ENCODE results near the gene IL10. TPM values are rescaled to one million over a fixed set of nuclear protein-coding genes. Genes with fewer than 3 reads are reported as not detected.

Gene IL10
- polyA plus RNA-seq, 1 of the 3 experiments (the other 2 are of a cell fraction): not detected

DNA sequence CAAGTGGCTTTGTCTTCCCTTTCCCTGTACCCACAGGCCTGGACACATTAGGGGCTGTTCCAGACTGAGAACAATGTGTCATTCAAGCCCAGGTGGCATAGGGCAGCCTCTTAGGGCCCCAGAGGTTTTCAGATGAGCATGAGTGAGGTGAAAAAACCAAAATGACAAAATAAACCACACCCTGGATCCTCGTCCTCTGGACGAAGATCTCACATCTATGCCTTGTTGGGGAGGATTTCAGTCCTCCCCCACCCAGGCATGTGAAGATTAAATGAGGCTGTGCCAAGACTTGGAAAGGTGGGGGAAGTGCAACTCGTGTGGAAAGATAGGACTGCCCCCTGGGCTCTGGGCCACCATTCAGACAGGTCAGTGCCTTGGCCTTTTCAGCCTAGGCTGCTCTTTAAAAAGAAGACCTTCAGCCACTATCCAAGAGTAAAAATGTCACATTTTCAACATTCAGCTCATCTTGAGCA lies 34.5 kb downstream of the IL10 start:
- H3K79me2 ChIP-seq (ENCODE audit: insufficient read depth): no peaks in the 10 kb centered on the region
- CTCF ChIA-PET: interaction anchor here (0.9 to 16.7 kb wide), 6 partner anchors 11 to 244 kb away, joined by 3 to 380 read pairs (median 5); no protein-coding TSS in a partner anchor
- no peak for DNase-seq

DNA sequence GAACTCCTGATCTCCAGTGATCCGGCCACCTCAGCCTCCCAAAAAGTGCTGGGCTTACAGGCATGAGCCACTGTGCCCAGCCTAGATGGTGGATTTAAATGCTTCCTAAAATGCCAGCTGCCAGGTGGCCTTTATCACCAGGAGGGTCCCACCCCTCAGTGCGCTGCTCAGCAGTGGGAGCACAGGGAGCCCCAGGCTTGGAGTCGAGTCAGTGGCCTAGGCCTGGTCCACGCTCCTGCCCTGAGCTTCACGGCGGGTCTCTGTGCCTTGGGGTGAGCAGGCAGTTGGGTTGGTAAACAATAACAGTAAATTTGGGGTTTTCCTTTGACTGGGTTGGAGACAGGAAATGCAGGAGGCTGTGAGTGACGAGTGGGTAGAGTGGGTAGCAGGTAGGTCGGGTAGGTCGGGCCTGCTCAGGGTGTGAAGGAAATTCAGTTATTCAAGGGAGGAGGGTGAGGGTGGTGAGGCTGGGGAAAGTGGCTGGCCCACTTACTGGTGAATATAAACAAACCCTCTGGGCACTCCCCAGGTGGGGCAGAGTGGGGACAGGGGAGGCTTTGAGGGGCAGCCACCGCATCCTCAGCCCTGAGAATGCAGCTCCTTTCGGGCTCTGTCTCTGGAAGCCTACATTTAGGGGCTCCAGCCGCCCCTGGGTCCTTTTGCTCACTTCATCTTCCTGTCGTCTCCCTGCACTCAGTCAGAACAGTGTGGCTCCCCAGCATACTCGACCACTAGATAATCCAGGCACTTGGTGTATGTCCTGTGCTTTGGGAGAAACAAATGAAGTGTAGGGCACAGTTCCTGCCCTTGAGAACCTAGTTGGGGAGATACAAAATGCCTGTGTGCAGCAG lies 35.2 kb downstream of the IL10 start:
- Histone ChIP-seq H3K9ac (no peak overlapping the region), H4K20me1 (ENCODE audit: insufficient read depth) (peaks cover 5% of the 10 kb centered on the region; the same call in 1 of the 2 replicates), H3F3A (replicated peaks; ENCODE audit: insufficient read depth) (no peaks in the 10 kb centered on the region), H3K4me2 (no peak overlapping the region), H3K27me3 (ENCODE audit: insufficient read depth) (no peaks in the 10 kb centered on the region), H3K4me3 (ENCODE audit: low read depth in 2 of 2, low read length in 1 of 2) (no peak overlapping the region), H3K4me1 (ENCODE audit: control insufficient read depth in 1 of 2, insufficient read depth in 2 of 2, low read depth in 1 of 2, low read length in 1 of 2) (peaks cover 0 to 2% of the 10 kb centered on the region in 2 experiments; a peak in 1 of 4 replicates), H3K79me2 (ENCODE audit: insufficient read depth) (no peaks in the 10 kb centered on the region), H3K9me3 (no peaks in the 10 kb centered on the region), H2AFZ (ENCODE audit: low read depth) (no peak overlapping the region), H3K27ac (ENCODE audit: low read depth in 2 of 2, low read length in 1 of 2) (no peak overlapping the region), H3K9me2 (no peaks in the 10 kb centered on the region), H3K36me3 (replicated peaks in 1 of 2; ENCODE audit: control insufficient read depth in 1 of 2, insufficient read depth in 2 of 2, low read length in 1 of 2) (peaks cover 11 to 21% of the 10 kb centered on the region in 2 experiments)
- CTCF ChIA-PET: interaction anchor here (1.1 to 16.7 kb wide), 6 partner anchors 10 to 178 kb away, joined by 3 to 380 read pairs (median 23); no protein-coding TSS in a partner anchor
- 97% methylated on average over 14 of the region's 14 CpGs for WGBS (ENCODE audit: low lambda C conversion rate)
- TF ChIP-seq EP300 (IDR thresholded peaks at IDR 0.05; ENCODE audit: borderline replicate concordance in 1 of 2, low read depth in 1 of 2, low read length in 1 of 2) (no peak), CHD2 (IDR thresholded peaks at IDR 0.05; ENCODE audit: low read length, partially characterized antibody) (no peak), SIN3A (IDR thresholded peaks at IDR 0.05; ENCODE audit: borderline replicate concordance, low read depth, low read length) (no peak), FOSL2 (IDR thresholded peaks at IDR 0.05; ENCODE audit: borderline replicate concordance, low read depth) (no peak), YY1 (IDR thresholded peaks at IDR 0.05; ENCODE audit: low read depth) (no peak), MXI1 (IDR thresholded peaks at IDR 0.05; ENCODE audit: low read depth, low read length) (no peak), FOXJ3 (CRISPR knock-in tag; IDR thresholded peaks at IDR 0.05) (no peak), GATA2 (CRISPR knock-in tag; IDR thresholded peaks at IDR 0.05) (no peak), FOXM1 (IDR thresholded peaks at IDR 0.05; ENCODE audit: low read depth) (no peak), GABPA (IDR thresholded peaks at IDR 0.05; ENCODE audit: low read depth) (no peak), NRF1 (IDR thresholded peaks at IDR 0.05; ENCODE audit: low read depth, low read length) (no peak), RFX5 (IDR thresholded peaks at IDR 0.05; ENCODE audit: low read length) (no peak)
- TF ChIP-seq, protein P1, sequence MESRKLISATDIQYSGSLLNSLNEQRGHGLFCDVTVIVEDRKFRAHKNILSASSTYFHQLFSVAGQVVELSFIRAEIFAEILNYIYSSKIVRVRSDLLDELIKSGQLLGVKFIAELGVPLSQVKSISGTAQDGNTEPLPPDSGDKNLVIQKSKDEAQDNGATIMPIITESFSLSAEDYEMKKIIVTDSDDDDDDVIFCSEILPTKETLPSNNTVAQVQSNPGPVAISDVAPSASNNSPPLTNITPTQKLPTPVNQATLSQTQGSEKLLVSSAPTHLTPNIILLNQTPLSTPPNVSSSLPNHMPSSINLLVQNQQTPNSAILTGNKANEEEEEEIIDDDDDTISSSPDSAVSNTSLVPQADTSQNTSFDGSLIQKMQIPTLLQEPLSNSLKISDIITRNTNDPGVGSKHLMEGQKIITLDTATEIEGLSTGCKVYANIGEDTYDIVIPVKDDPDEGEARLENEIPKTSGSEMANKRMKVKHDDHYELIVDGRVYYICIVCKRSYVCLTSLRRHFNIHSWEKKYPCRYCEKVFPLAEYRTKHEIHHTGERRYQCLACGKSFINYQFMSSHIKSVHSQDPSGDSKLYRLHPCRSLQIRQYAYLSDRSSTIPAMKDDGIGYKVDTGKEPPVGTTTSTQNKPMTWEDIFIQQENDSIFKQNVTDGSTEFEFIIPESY (IDR thresholded peaks at IDR 0.05; ENCODE audit: borderline replicate concordance, low read depth): no peak
- TF ChIP-seq, protein P2, sequence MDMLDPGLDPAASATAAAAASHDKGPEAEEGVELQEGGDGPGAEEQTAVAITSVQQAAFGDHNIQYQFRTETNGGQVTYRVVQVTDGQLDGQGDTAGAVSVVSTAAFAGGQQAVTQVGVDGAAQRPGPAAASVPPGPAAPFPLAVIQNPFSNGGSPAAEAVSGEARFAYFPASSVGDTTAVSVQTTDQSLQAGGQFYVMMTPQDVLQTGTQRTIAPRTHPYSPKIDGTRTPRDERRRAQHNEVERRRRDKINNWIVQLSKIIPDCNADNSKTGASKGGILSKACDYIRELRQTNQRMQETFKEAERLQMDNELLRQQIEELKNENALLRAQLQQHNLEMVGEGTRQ (IDR thresholded peaks at IDR 0.05; ENCODE audit: borderline replicate concordance, low read depth, low read length): no peak
- TF ChIP-seq, protein P3, sequence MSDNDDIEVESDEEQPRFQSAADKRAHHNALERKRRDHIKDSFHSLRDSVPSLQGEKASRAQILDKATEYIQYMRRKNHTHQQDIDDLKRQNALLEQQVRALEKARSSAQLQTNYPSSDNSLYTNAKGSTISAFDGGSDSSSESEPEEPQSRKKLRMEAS (IDR thresholded peaks at IDR 0.05; ENCODE audit: low read depth): no peak
- TF ChIP-seq, protein P4, sequence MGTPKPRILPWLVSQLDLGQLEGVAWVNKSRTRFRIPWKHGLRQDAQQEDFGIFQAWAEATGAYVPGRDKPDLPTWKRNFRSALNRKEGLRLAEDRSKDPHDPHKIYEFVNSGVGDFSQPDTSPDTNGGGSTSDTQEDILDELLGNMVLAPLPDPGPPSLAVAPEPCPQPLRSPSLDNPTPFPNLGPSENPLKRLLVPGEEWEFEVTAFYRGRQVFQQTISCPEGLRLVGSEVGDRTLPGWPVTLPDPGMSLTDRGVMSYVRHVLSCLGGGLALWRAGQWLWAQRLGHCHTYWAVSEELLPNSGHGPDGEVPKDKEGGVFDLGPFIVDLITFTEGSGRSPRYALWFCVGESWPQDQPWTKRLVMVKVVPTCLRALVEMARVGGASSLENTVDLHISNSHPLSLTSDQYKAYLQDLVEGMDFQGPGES (IDR thresholded peaks at IDR 0.05; ENCODE audit: low read depth, low read length): no peak
- DNase-seq: no peak
- POLR2A ChIA-PET: interaction anchor here (0.6 kb wide), 1 partner anchor 80 kb away, joined by 3 read pairs; no protein-coding TSS in a partner anchor

More for the DNA sequence above, 34.5 kb downstream of the IL10 start:
- Histone ChIP-seq H3F3A (replicated peaks; ENCODE audit: insufficient read depth) (no peaks in the 10 kb centered on the region), H3K27ac (ENCODE audit: low read depth in 2 of 2, low read length in 1 of 2) (no peak overlapping the region), H3K9me2 (no peaks in the 10 kb centered on the region), H3K9ac (no peak overlapping the region), H3K9me3 (no peaks in the 10 kb centered on the region), H3K4me2 (no peak overlapping the region), H4K20me1 (ENCODE audit: insufficient read depth) (peaks cover 5% of the 10 kb centered on the region; the same call in 1 of the 2 replicates), H3K4me1 (ENCODE audit: control insufficient read depth in 1 of 2, insufficient read depth in 2 of 2, low read depth in 1 of 2, low read length in 1 of 2) (peaks cover 0 to 2% of the 10 kb centered on the region in 2 experiments; a peak in 1 of 4 replicates), H2AFZ (ENCODE audit: low read depth) (no peak overlapping the region), H3K36me3 (replicated peaks in 1 of 2; ENCODE audit: control insufficient read depth in 1 of 2, insufficient read depth in 2 of 2, low read length in 1 of 2) (peaks cover 11 to 15% of the 10 kb centered on the region in 2 experiments), H3K27me3 (ENCODE audit: insufficient read depth) (no peaks in the 10 kb centered on the region), H3K4me3 (ENCODE audit: low read depth in 2 of 2, low read length in 1 of 2) (no peak overlapping the region)
- WGBS (ENCODE audit: low lambda C conversion rate): 92% methylated on average over 3 of the region's 3 CpGs
- TF ChIP-seq YY1 (IDR thresholded peaks at IDR 0.05; ENCODE audit: low read depth) (no peak), MEF2A (IDR thresholded peaks at IDR 0.05; ENCODE audit: borderline replicate concordance, low read depth) (no peak), GATA2 (CRISPR knock-in tag; IDR thresholded peaks at IDR 0.05) (no peak), RAD21 (IDR thresholded peaks at IDR 0.05; ENCODE audit: low read length) (no peak), CHD2 (IDR thresholded peaks at IDR 0.05; ENCODE audit: low read length, partially characterized antibody) (no peak), EP300 (IDR thresholded peaks at IDR 0.05; ENCODE audit: borderline replicate concordance in 1 of 2, low read depth in 1 of 2, low read length in 1 of 2) (no peak), JUND (IDR thresholded peaks at IDR 0.05) (no peak)
- POLR2A ChIA-PET: no interaction called here
